Measurements from ENCODE around the gene TUBG1. TPM values are rescaled to one million over a fixed set of nuclear protein-coding genes. Genes with fewer than 3 reads are reported as not detected.

Gene TUBG1
- total and polyA plus RNA-seq, 9 of the 15 experiments (the other 6 are each of a cell fraction or from before 2014, with no cell fraction given): 33.1 to 147 (median 66.0) TPM

DNA sequence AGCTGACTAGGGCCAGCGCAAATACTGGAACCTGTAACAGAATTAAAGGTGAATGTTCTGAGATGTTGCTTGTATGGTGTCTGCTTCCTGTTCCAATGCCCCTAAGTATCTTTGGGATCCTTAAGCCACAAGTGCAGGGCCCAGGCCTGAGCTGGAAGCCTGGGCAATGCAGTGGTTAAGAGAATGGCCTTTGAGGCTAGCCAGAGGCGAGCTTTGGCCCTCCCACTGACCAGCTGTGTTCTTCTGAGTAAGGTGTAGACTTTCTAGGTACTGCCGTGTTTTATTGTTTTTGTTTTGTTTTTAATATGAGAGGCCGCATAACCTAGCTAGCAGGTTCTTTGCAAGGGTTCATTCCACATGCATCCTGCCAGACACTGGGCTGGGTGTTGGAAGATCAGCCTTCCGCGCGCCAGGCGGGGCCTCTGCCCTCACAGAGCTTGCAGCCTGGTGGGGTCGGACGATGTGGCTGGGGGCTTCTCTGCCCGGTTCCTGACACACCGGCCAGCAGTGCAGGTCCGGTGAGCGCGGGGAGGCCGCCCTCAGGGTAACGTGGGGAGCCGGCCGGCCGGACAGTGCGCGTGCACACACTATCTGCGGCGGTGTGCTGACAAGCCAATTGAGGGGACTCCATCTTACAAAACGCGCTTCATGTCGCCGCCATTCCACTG, 43.1 kb upstream of the TUBG1 start (continued):
- TF ChIP-seq, protein P1, sequence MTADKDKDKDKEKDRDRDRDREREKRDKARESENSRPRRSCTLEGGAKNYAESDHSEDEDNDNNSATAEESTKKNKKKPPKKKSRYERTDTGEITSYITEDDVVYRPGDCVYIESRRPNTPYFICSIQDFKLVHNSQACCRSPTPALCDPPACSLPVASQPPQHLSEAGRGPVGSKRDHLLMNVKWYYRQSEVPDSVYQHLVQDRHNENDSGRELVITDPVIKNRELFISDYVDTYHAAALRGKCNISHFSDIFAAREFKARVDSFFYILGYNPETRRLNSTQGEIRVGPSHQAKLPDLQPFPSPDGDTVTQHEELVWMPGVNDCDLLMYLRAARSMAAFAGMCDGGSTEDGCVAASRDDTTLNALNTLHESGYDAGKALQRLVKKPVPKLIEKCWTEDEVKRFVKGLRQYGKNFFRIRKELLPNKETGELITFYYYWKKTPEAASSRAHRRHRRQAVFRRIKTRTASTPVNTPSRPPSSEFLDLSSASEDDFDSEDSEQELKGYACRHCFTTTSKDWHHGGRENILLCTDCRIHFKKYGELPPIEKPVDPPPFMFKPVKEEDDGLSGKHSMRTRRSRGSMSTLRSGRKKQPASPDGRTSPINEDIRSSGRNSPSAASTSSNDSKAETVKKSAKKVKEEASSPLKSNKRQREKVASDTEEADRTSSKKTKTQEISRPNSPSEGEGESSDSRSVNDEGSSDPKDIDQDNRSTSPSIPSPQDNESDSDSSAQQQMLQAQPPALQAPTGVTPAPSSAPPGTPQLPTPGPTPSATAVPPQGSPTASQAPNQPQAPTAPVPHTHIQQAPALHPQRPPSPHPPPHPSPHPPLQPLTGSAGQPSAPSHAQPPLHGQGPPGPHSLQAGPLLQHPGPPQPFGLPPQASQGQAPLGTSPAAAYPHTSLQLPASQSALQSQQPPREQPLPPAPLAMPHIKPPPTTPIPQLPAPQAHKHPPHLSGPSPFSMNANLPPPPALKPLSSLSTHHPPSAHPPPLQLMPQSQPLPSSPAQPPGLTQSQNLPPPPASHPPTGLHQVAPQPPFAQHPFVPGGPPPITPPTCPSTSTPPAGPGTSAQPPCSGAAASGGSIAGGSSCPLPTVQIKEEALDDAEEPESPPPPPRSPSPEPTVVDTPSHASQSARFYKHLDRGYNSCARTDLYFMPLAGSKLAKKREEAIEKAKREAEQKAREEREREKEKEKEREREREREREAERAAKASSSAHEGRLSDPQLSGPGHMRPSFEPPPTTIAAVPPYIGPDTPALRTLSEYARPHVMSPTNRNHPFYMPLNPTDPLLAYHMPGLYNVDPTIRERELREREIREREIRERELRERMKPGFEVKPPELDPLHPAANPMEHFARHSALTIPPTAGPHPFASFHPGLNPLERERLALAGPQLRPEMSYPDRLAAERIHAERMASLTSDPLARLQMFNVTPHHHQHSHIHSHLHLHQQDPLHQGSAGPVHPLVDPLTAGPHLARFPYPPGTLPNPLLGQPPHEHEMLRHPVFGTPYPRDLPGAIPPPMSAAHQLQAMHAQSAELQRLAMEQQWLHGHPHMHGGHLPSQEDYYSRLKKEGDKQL (CRISPR knock-in tag; IDR thresholded peaks at IDR 0.05; ENCODE audit: borderline replicate concordance): no peak
- TF ChIP-seq ZEB2 (IDR thresholded peaks at IDR 0.05): no peak
- no peak for TF ChIP-seq EP300 (IDR thresholded peaks at IDR 0.05; ENCODE audit: low read length)
- TF ChIP-seq HLTF (IDR thresholded peaks at IDR 0.05): no peak
- TF ChIP-seq PRPF4 (IDR thresholded peaks at IDR 0.05; ENCODE audit: insufficient read depth, low read depth, low read length, poor library complexity, severe bottlenecking): no peak
- no peak for TF ChIP-seq RNF2 (IDR thresholded peaks at IDR 0.05)
- TF ChIP-seq JUND (IDR thresholded peaks at IDR 0.05; ENCODE audit: borderline replicate concordance, low read depth, low read length): no peak
- no peak for TF ChIP-seq JUND (tag; IDR thresholded peaks at IDR 0.05; ENCODE audit: borderline replicate concordance, low read depth, low read length)
- TF ChIP-seq, protein P2, sequence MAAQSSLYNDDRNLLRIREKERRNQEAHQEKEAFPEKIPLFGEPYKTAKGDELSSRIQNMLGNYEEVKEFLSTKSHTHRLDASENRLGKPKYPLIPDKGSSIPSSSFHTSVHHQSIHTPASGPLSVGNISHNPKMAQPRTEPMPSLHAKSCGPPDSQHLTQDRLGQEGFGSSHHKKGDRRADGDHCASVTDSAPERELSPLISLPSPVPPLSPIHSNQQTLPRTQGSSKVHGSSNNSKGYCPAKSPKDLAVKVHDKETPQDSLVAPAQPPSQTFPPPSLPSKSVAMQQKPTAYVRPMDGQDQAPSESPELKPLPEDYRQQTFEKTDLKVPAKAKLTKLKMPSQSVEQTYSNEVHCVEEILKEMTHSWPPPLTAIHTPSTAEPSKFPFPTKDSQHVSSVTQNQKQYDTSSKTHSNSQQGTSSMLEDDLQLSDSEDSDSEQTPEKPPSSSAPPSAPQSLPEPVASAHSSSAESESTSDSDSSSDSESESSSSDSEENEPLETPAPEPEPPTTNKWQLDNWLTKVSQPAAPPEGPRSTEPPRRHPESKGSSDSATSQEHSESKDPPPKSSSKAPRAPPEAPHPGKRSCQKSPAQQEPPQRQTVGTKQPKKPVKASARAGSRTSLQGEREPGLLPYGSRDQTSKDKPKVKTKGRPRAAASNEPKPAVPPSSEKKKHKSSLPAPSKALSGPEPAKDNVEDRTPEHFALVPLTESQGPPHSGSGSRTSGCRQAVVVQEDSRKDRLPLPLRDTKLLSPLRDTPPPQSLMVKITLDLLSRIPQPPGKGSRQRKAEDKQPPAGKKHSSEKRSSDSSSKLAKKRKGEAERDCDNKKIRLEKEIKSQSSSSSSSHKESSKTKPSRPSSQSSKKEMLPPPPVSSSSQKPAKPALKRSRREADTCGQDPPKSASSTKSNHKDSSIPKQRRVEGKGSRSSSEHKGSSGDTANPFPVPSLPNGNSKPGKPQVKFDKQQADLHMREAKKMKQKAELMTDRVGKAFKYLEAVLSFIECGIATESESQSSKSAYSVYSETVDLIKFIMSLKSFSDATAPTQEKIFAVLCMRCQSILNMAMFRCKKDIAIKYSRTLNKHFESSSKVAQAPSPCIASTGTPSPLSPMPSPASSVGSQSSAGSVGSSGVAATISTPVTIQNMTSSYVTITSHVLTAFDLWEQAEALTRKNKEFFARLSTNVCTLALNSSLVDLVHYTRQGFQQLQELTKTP (IDR thresholded peaks at IDR 0.05; ENCODE audit: low read depth in 1 of 2, partially characterized antibody in 2 of 2): no peak
- TF ChIP-seq POLR3A (IDR thresholded peaks at IDR 0.05; ENCODE audit: borderline replicate concordance, extremely low read depth, insufficient read depth, insufficient read length): no peak
- TF ChIP-seq ZNF707 (CRISPR knock-in tag; conservative IDR thresholded peaks at IDR 0.05): no peak
- TF ChIP-seq, protein P3, sequence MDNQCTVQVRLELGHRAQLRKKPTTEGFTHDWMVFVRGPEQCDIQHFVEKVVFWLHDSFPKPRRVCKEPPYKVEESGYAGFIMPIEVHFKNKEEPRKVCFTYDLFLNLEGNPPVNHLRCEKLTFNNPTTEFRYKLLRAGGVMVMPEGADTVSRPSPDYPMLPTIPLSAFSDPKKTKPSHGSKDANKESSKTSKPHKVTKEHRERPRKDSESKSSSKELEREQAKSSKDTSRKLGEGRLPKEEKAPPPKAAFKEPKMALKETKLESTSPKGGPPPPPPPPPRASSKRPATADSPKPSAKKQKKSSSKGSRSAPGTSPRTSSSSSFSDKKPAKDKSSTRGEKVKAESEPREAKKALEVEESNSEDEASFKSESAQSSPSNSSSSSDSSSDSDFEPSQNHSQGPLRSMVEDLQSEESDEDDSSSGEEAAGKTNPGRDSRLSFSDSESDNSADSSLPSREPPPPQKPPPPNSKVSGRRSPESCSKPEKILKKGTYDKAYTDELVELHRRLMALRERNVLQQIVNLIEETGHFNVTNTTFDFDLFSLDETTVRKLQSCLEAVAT (IDR thresholded peaks at IDR 0.05): no peak
- TF ChIP-seq ARID1B (IDR thresholded peaks at IDR 0.05): no peak
- TF ChIP-seq ZNF140 (CRISPR knock-in tag; IDR thresholded peaks at IDR 0.05): no peak
- TF ChIP-seq ZC3H11A (IDR thresholded peaks at IDR 0.05; ENCODE audit: low read depth, low read length): peak; percentile 63; the same call in 1 of the 2 replicates
- no peak for TF ChIP-seq ZBTB1 (CRISPR knock-in tag; IDR thresholded peaks at IDR 0.05; ENCODE audit: borderline replicate concordance, low read depth)
- TF ChIP-seq ZNF217 (CRISPR knock-in tag; IDR thresholded peaks at IDR 0.05): no peak
- no peak for TF ChIP-seq ZNF583 (CRISPR knock-in tag; IDR thresholded peaks at IDR 0.05)
